Astrocyte of the spinal cord (primary cell): Measurements from ENCODE around the gene COL10A1.
A peak's percentile ranks its signal among the peaks of the same experiment; 100 is the strongest.

Experiments used
- DNase-seq: peaks from one replicate; pipeline ENCODE4 v3.0.0; 2011; ENCODE audit warnings: low read depth, low spot score
- H3K4me3 ChIP-seq: 2 replicates; pipeline ENCODE4 v1.5.1; 2011; ENCODE audit warnings: low read depth, mild to moderate bottlenecking, low read length, moderate library complexity
- CTCF ChIP-seq: IDR thresholded peaks from 2 replicates; pipeline ENCODE4 v1.5.1; 2012; ENCODE audit warnings: low read depth, mild to moderate bottlenecking, low read length, inconsistent platforms
- in situ Hi-C: cut with HindIII; loops from 2 replicates; pipeline ENCODE4 v1.10.0; 2017; ENCODE audit warnings: low sequenced_read_pairs

COL10A1 gene

GRCh38 chr6:116113386-116113785 is 12.5 kb downstream of the COL10A1 start:
- no peak for DNase-seq
- in situ Hi-C loops, result no loop called here
- TF ChIP-seq CTCF, result no peak
- H3K4me3 ChIP-seq, result no peak overlapping the region

DNA sequence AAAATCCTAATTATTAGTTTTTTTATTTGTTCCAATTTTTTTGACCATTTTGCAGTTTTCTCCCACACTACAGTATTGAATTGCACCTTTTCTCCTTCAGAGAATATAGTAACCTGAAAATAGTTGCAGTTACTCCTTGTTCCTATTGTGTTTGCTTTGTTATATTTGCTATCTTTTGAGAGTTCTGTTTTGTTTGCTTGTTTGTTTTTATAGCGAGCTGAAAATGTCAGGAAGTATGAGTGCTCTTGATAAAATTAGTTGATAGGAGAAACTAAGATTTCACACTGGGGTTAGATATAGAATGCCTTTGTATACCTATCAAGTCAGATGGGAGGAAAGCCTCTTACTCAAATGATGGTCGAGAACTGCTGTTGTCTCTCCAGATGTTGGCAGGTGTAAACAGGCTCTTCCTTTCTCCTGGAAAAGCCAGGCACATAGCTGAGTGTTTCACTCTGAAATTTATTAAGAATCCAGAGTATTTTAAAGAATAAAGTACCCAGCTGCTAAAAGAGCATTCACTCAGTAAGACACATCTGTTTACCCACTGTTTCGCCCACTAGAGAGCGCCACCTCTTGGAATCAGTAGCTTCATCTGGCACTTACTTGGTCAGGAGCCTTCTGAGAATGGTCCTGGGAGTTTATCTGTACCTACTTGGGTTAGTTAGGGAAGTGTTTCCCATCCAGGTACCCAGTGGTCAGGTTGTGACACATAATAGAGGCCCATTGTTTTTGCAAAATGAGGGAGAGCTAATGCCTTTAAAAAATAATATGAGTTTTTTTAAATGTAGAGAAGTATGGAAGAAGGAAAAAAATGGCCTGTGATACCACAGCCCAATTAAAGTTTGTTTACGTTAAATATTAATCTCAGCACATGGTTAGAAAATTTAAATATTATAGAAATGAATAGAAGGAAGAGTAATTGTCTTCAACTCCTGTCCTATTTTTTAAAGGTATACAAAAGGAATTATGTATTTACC is 14.1 kb downstream of the COL10A1 start:
- peak; percentile 39 for DNase-seq
- no peak overlapping the region for H3K4me3 ChIP-seq
- TF ChIP-seq CTCF, result peak; percentile 74
- in situ Hi-C loops, result no loop called here

DNA sequence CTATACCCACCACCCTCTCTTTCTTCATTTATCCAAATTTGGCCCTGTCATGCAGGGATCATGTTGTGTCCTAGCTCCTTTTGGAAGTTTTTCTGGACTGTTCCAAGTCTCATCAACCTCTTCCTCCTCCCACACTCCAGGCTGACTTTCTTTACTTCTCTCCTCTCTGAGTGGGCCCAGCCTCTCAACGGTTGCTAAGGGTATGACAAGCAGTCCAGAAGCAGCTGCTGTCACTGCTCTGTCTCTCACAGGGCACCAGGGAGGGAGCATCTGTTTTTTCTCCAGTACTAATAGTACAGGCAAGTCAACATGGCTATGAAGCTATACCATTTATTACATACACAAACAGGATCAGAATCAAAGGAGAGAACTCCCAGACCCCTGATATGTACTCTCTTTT is 17.1 kb downstream of the COL10A1 start:
- in situ Hi-C loops, result no loop called here

GRCh38 chr6:116106146-116106545 is 19.8 kb downstream of the COL10A1 start:
- DNase-seq, result peak; percentile 17
- H3K4me3 ChIP-seq, result no peak overlapping the region
- TF ChIP-seq CTCF, result no peak
- in situ Hi-C loops, result no loop called here

More for the DNA sequence above, 17.1 kb downstream of the COL10A1 start:
- H3K4me3 ChIP-seq, result no peak overlapping the region
- no peak for DNase-seq
- TF ChIP-seq CTCF, result no peak

DNA sequence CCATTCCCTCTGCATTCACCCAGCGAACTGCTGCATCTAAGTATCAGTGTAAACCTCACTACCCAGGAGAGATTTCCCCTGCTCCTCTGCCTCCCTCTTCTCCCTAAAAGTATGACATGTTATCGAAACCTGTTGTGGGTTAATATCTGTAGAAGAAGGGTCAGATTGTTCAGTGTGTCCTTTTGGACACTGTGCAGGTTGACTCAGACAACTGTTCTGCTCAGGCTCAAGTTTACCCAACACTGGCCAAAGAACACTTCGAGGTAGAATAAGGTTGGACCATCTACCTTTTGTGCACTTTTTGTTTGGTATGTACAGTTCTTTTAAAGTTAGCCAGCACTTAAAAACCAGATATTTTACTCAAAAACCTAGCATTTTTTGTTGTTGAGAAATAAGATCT is 20.7 kb downstream of the COL10A1 start:
- no peak for TF ChIP-seq CTCF
- H3K4me3 ChIP-seq, result no peak overlapping the region
- in situ Hi-C loops, result no loop called here
- DNase-seq, result no peak

DNA sequence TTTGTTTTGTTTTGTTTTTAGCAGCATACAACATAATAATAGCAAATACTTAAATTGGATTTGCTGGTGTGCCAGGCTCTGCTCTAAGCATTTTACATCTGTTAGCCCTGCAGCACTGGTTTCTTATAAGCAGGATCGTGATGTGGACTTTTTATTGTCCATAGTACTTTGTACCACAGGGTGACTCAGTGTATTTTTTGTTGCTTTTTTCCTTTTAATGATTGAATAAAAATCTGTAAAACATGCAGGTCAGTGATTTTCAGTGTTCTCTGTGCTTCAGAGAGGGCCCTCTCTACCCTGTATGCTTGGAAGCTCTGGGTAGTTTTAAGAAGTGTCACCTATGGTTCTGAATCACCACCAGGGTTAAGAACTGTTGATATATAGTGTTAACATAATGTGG is 21.3 kb downstream of the COL10A1 start:
- in situ Hi-C loops, result no loop called here
- H3K4me3 ChIP-seq, result no peak overlapping the region
- TF ChIP-seq CTCF, result no peak
- no peak for DNase-seq
